Endothelial cell of umbilical vein (primary cell): Measurements from ENCODE around the gene CR2.

Source experiments
- CTCF ChIP-seq, 2 donors: IDR thresholded peaks; 1 replicate in 1 of 2; 2 replicates in 1 of 2; pipeline ENCODE4 v1.5.1; 2011; ENCODE audit warnings: low read length in 2 of 2, mild to moderate bottlenecking in 2 of 2, moderate library complexity in 2 of 2, control low read depth in 1 of 2, inconsistent platforms in 1 of 2, low read depth in 1 of 2; ENCODE audit not compliant: insufficient read depth in 1 of 2; ENCODE audit errors: extremely low read depth in 1 of 2
- POLR2A ChIP-seq: IDR thresholded peaks from 2 replicates; pipeline ENCODE4 v1.6.1; 2012; ENCODE audit warnings: low read depth, mild to moderate bottlenecking, control low read depth, low read length
- POLR2AphosphoS5 ChIP-seq: IDR thresholded peaks from 2 replicates; pipeline ENCODE4 v1.6.1; 2012; ENCODE audit warnings: low read depth, mild to moderate bottlenecking, control low read depth, low read length, moderate library complexity; ENCODE audit not compliant: insufficient read depth

DNA sequence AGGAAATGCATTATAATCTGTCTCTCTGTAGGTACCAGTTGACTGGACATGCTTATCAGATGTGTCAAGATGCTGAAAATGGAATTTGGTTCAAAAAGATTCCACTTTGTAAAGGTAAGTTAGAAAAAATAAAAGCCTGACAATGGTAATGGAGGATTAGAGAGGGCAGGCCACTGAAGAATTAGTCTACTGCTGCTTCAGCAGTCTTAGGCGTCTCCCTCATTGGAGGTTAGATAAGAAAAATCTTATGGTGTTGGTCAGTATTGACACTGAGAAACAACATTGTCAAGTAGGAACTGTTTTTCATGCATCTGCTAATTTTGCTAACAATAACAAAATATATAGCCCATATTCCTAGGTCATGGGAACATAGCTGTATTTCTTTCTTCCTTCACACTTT lies 20.1 kb downstream of the CR2 start:
- TF ChIP-seq CTCF (IDR thresholded peaks at IDR 0.05; ENCODE audit: extremely low read depth in 1 of 2, insufficient read depth in 1 of 2, low read depth in 1 of 2, low read length in 2 of 2) (no peak), POLR2A (no peak), POLR2AphosphoS5 (no peak)
